Mucosa of descending colon (tissue), 3 donors: ENCODE data around the gene CCBE1. TPM values are rescaled to one million over a fixed set of nuclear protein-coding genes. Genes with fewer than 3 reads are reported as not detected.

ENCODE experiments used
- ATAC-seq: fragments of 200-7000 bp; cut with Tn5 transposase; one replicate; pipeline ENCODE4 v1.9.1; 2020; ENCODE audit warnings: mild to moderate bottlenecking, moderate library complexity
- DNase-seq, 3 donors: peaks; one replicate each; pipeline ENCODE4 v3.0.0-alpha.2; 2020
- H3K36me3 ChIP-seq: fragments of 200-600 bp; one replicate; pipeline ENCODE4 v1.8.0; 2021; ENCODE audit warnings: low read depth, mild to moderate bottlenecking
- H3K4me1 ChIP-seq: fragments of 200-600 bp; one replicate; pipeline ENCODE4 v1.8.0; 2021; ENCODE audit warnings: low read depth, mild to moderate bottlenecking
- H3K4me3 ChIP-seq: fragments of 200-600 bp; one replicate; pipeline ENCODE4 v1.8.0; 2021; ENCODE audit warnings: mild to moderate bottlenecking
- H3K9me3 ChIP-seq: fragments of 200-600 bp; one replicate; pipeline ENCODE4 v1.8.0; 2021; ENCODE audit warnings: mild to moderate bottlenecking
- intact Hi-C, 2 donors: fragments of 100-400 bp; cut with DNase I in 1 of 2; cut with micrococcal nuclease in 1 of 2; formaldehyde crosslinking; loops; one replicate each; pipeline versions ENCODE4 v1.11.0 to v1.11.1; 2022; cut with DNase I, micrococcal nuclease
- total RNA-seq, 3 donors: library from RNA; stranded (reverse); fragmentation: NEBNext Ultra II Directional in 2 of 3; extraction: Animal tissue kit (Norgen Biotek cat#: 25700) in 2 of 3; gene quantifications; one replicate each; pipeline versions ENCODE4 v1.2.1 to v1.2.4, GENCODE V29; 2021 to 2023
- TF ChIP-seq, protein P1 (sequence below): fragments of 200-600 bp; IDR thresholded peaks from one replicate; pipeline ENCODE4 v1.8.0; 2022; ENCODE audit warnings: antibody characterized with exemption, mild to moderate bottlenecking
- donor health status: DM: no; HTN: no; CAD: no; lungs with moderate emphysema.
- donor health status: DM: no; HTN: no; CAD: no.
- donor health status: DM: no; HTN: yes; CAD: no.

CCBE1 gene
- total RNA-seq, 3 donors from 2014 or later = 1.6 to 54.7 (median 2.2) TPM

DNA sequence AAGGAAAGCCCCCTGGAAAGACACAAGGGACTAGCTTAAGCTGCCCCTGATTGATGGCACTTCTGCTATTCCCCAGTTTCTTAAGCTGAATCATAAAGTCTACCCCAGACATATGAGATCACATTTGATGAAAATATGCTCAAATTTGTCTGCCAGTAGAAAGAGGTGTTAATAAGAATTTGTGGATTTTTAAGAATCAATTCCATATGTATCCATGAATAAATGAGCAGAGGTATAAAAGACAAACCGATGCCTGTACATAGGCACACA lies 119.9 kb downstream of the CCBE1 start:
- no peak for DNase-seq
- intact Hi-C loops = no loop called here
- no peak overlapping the region for H3K4me3 ChIP-seq
- H3K36me3 ChIP-seq = no peaks in the 10 kb centered on the region
- H3K9me3 ChIP-seq = no peaks in the 10 kb centered on the region
- TF ChIP-seq, protein P1, sequence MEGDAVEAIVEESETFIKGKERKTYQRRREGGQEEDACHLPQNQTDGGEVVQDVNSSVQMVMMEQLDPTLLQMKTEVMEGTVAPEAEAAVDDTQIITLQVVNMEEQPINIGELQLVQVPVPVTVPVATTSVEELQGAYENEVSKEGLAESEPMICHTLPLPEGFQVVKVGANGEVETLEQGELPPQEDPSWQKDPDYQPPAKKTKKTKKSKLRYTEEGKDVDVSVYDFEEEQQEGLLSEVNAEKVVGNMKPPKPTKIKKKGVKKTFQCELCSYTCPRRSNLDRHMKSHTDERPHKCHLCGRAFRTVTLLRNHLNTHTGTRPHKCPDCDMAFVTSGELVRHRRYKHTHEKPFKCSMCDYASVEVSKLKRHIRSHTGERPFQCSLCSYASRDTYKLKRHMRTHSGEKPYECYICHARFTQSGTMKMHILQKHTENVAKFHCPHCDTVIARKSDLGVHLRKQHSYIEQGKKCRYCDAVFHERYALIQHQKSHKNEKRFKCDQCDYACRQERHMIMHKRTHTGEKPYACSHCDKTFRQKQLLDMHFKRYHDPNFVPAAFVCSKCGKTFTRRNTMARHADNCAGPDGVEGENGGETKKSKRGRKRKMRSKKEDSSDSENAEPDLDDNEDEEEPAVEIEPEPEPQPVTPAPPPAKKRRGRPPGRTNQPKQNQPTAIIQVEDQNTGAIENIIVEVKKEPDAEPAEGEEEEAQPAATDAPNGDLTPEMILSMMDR = no peak
- no peaks in the 10 kb centered on the region for H3K4me1 ChIP-seq
- ATAC-seq = no peak

DNA sequence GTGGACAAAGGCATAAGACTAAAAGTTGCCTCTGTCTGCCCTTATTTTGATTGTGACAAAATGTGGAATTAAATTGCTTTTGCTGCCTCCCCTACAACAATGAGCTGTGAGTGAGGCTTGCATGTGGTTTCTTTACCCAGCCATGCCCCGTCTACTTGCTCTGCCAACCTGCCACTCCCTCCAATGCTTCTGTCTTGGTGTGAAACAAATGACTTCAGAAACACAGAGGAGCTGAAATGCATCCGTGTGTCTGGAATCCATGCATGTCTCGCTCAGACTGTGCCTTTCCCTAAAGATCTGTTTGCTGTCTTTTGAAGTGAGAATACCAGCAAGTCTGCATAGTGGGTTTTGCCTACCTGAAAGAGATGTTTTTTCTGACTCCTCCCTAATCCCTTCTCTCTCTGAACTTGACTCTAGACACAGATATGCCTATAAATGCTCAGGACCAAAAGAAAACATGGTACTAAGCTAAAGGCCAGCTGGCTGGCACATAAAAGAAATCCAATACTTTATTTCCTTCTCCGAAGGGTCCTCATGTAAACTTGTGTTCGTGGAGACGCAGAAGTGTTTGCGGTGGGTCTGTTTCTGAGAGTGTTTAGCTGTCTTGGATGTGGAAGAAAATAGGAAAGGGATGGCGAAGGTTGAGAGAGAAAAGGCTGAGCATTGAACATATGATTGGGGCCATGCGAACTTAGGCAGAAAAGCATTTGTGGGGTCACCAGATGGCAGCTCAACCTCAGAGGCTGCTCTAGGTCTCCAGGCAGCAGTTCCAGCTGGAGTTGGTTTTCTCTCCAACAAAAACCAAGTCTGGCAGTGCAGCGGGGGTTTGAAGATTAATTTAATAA lies 120.5 kb downstream of the CCBE1 start:
- intact Hi-C loops = no loop called here
- Histone ChIP-seq H3K36me3 (no peaks in the 10 kb centered on the region), H3K4me1 (no peaks in the 10 kb centered on the region), H3K4me3 (no peak overlapping the region), H3K9me3 (no peaks in the 10 kb centered on the region)
- TF ChIP-seq, protein P1 = no peak
- no peak for DNase-seq
- ATAC-seq = no peak

DNA sequence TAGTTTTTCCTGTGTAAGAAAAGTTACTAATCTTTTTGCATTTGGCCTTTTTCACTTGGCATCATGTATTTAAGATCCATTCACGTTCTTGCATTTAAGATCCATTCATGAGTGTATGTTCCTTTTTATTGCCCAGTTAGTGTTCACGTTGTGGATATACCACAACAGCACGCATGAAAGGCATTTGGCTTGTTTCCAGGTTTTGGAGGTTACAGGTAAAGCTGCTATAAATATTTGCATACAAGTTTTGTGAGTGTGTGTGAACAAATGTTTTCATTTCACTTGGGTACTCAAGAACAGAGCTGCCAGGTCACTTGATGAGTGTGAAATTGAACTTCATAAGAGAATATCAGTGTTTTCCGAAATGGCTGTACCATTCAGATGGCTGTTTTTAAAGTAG lies 121.2 kb downstream of the CCBE1 start:
- no peak overlapping the region for H3K4me3 ChIP-seq
- TF ChIP-seq, protein P1 = no peak
- intact Hi-C loops = no loop called here

DNA sequence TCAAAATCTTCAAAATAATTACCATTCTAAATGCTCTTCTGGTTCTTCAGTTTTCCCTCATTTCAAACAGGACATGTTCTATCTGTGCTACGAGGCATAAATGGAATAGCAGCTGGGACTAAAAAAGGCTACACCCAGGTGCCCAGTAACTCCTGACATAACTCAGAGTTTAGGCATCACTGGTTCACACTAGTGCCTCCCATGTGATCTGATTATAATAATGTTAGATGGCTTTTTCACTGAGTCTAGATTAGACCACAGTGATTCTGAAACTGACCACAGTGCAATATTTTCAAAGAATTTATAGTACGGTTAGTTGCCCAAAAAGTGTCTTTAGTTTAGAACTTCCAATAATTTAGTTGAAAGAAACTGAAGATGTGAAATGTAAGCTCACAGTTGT lies 123.3 kb downstream of the CCBE1 start:
- H3K9me3 ChIP-seq = no peaks in the 10 kb centered on the region
- H3K36me3 ChIP-seq = no peaks in the 10 kb centered on the region
- H3K4me3 ChIP-seq = no peak overlapping the region
- DNase-seq (no peak), ATAC-seq (no peak)
- TF ChIP-seq, protein P1 = no peak
- no peaks in the 10 kb centered on the region for H3K4me1 ChIP-seq
- intact Hi-C loops = no loop called here

More for the DNA sequence above, 121.2 kb downstream of the CCBE1 start:
- ATAC-seq (no peak), DNase-seq (no peak)
- no peaks in the 10 kb centered on the region for H3K4me1 ChIP-seq
- no peaks in the 10 kb centered on the region for H3K9me3 ChIP-seq
- no peaks in the 10 kb centered on the region for H3K36me3 ChIP-seq

DNA sequence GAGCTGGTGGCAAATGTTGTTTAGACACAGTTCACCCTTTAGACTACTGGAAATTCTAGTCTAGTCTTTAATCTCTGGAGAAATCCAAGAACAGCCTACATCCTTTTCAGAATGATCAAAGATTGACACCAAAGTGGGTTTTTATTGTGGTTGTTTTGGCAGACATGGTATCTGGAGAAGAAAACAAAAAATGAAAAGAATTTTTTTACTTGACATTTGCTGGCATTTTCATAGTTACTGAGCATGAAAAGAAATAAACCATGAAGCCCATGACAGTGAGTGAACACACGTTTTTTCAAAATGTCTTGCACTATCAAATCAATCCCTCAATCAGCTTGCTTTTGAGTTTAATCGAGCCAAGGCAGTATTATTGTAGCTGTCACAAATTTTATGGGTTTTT lies 125.3 kb downstream of the CCBE1 start:
- H3K36me3 ChIP-seq = no peaks in the 10 kb centered on the region
- intact Hi-C loops = no loop called here
- no peaks in the 10 kb centered on the region for H3K4me1 ChIP-seq
- H3K4me3 ChIP-seq = no peak overlapping the region
- TF ChIP-seq, protein P1 = no peak
- ATAC-seq (no peak), DNase-seq (no peak)
- no peaks in the 10 kb centered on the region for H3K9me3 ChIP-seq
